ENCODE results near the gene WDR91.

The WDR91 gene

GRCh38 chr7:135158874-135159273 lies 52.5 kb downstream of the WDR91 start:
- DNase-seq: no peak

- DNase-seq: no peak
Measured at GRCh38 chr7:135158141-135158655, 53.1 kb downstream of the WDR91 start.

- DNase-seq: no peak
Measured at GRCh38 chr7:135156290-135156689, 55.0 kb downstream of the WDR91 start.

- DNase-seq: no peak
Measured at GRCh38 chr7:135154734-135155133, 56.6 kb downstream of the WDR91 start.

GRCh38 chr7:135152442-135152841 lies 58.9 kb downstream of the WDR91 start:
- DNase-seq: no peak

- DNase-seq: no peak
Measured at GRCh38 chr7:135151533-135151932, 59.8 kb downstream of the WDR91 start.

- DNase-seq: no peak
Measured at GRCh38 chr7:135151132-135151531, 60.2 kb downstream of the WDR91 start.

GRCh38 chr7:135150072-135150782 lies 61.1 kb downstream of the WDR91 start:
- no peak for DNase-seq

- peak; percentile 3 for DNase-seq
Measured at GRCh38 chr7:135147899-135148721, 63.2 kb downstream of the WDR91 start, which contains the start of gene TMEM140. TMEM140 (plus strand) TSS chr7:135148072; CDS start chr7:135164442, 16,370 bp downstream.

- DNase-seq: no peak
Measured at GRCh38 chr7:135147341-135147898, 63.9 kb downstream of the WDR91 start.

GRCh38 chr7:135143885-135144668 lies 67.2 kb downstream of the WDR91 start:
- DNase-seq: no peak
